OCI-M2 (cell line): ENCODE data around the gene FOXF2.
"Not testable (repeated sequence)": the region's sequence is repeated elsewhere in the genome, so short reads cannot be mapped to it uniquely, and the experiment has no call there.

Experiments used
- DNase-seq: peaks from one replicate; lab custom pipeline; 2025; ENCODE audit not compliant: unreplicated experiment; lab: John Stamatoyannopoulos, UW

The FOXF2 gene

GRCh38 chr6:1389369-1390132 is at the start of gene FOXF2:
Gene FOXF2, plus strand, starts transcription at chr6:1389576. Its CDS starts 372 bp downstream, at chr6:1389948.
- no peak for DNase-seq

- DNase-seq: no peak
These were observed 43.3 kb upstream of the FOXF2 start for GRCh38 chr6:1346101-1346500.

- DNase-seq: no peak
These were observed 42.8 kb upstream of the FOXF2 start for GRCh38 chr6:1346558-1347091.

- DNase-seq: no peak
These were observed 42.2 kb upstream of the FOXF2 start for GRCh38 chr6:1347161-1347560.

GRCh38 chr6:1348675-1349074 is 40.7 kb upstream of the FOXF2 start:
- DNase-seq: no peak

- DNase-seq: no peak
These were observed 39.7 kb upstream of the FOXF2 start for GRCh38 chr6:1349655-1350054.

- no peak for DNase-seq
These were observed 37.9 kb upstream of the FOXF2 start for GRCh38 chr6:1351381-1352008.

GRCh38 chr6:1355068-1355467 is 34.3 kb upstream of the FOXF2 start:
- DNase-seq: not testable (repeated sequence)

- not testable (repeated sequence) for DNase-seq
These were observed 27.7 kb upstream of the FOXF2 start for GRCh38 chr6:1361717-1362116.

GRCh38 chr6:1362643-1363042 is 26.7 kb upstream of the FOXF2 start:
- DNase-seq: no peak

GRCh38 chr6:1363298-1363697 is 26.1 kb upstream of the FOXF2 start:
- DNase-seq: no peak

- DNase-seq: no peak
These were observed 25.4 kb upstream of the FOXF2 start for GRCh38 chr6:1363729-1364572.

GRCh38 chr6:1364791-1365190 is 24.6 kb upstream of the FOXF2 start:
- DNase-seq: no peak

GRCh38 chr6:1365686-1366085 is 23.7 kb upstream of the FOXF2 start:
- no peak for DNase-seq

- no peak for DNase-seq
These were observed 21.6 kb upstream of the FOXF2 start for GRCh38 chr6:1367771-1368170.

- DNase-seq: no peak
These were observed 20.4 kb upstream of the FOXF2 start for GRCh38 chr6:1368940-1369339.

- not testable (repeated sequence) for DNase-seq
These were observed 19.7 kb upstream of the FOXF2 start for GRCh38 chr6:1369695-1370094.

- DNase-seq: no peak
These were observed 17.4 kb upstream of the FOXF2 start for GRCh38 chr6:1371933-1372332.

- DNase-seq: no peak
These were observed 16.7 kb upstream of the FOXF2 start for GRCh38 chr6:1372690-1373089.

- DNase-seq: no peak
These were observed 12.7 kb upstream of the FOXF2 start for GRCh38 chr6:1376653-1377052.

- DNase-seq: no peak
These were observed 11.8 kb upstream of the FOXF2 start for GRCh38 chr6:1377526-1377925.
